HepG2 (cell line): ENCODE results near the gene HPRT1. TPM values are rescaled to one million over a fixed set of nuclear protein-coding genes. Genes with fewer than 3 reads are reported as not detected.

ENCODE experiments used
- ATAC-seq: fragments of 200-7000 bp; cut with Tn5 transposase; 3 replicates; pipeline ENCODE4 v1.9.1; 2020; ENCODE audit warnings: mild to moderate bottlenecking, moderate library complexity
- BruUV-seq: library from RNA; stranded (reverse); fragments of 400-500 nt; replicated peaks from 2 replicates; lab custom pipeline; 2021; lab: Mats Ljungman, UMichigan
- CTCF ChIA-PET: fragments of 300-600 bp; formaldehyde crosslinking; extraction: SDS; loops from one replicate; lab custom pipeline; 2021; ENCODE audit warnings: low total read pairs, inconsistent platforms, low intra/inter-chr PET ratio; lab: Yijun Ruan, JAX
- POLR2A ChIA-PET: fragments of 350-600 bp; sonication (Branson Sonifier 250); formaldehyde crosslinking; loops from one replicate; lab custom pipeline; 2020; ENCODE audit warnings: antibody characterized with exemption, inconsistent platforms; lab: Yijun Ruan, JAX
- DNase-seq: peaks from one replicate; pipeline ENCODE4 v3.0.0-alpha.2; 2015; ENCODE audit warnings: low spot score
- FAIRE-seq: peaks from 3 replicates; lab custom pipeline; 2011; peaks lifted over from hg19 to GRCh38; lab: Jason Lieb, UNC
- H2AFZ ChIP-seq: one replicate; pipeline ENCODE4 v1.6.1; 2011; ENCODE audit warnings: low read length, inconsistent platforms
- H3K27ac ChIP-seq: fragments of 300-600 bp; 3 replicates; pipeline ENCODE4 v1.8.0; 2011; ENCODE audit warnings: mixed run types, mild to moderate bottlenecking, mixed read lengths, low read length, inconsistent platforms; ENCODE audit not compliant: insufficient read depth; ENCODE audit errors: extremely low read length
- H3K27me3 ChIP-seq, 2 experiments: fragments of 200-600 bp in 1 of 2; 2 replicates in 1 of 2; 3 replicates in 1 of 2; pipeline versions ENCODE4 v1.6.0 to v1.8.0; 2011; ENCODE audit warnings: low read length in 2 of 2, mild to moderate bottlenecking in 2 of 2, moderate library complexity in 2 of 2, inconsistent platforms in 1 of 2; ENCODE audit not compliant: insufficient read depth in 2 of 2, control insufficient read depth in 1 of 2
- H3K36me3 ChIP-seq, 2 experiments: fragments of 200-600 bp in 1 of 2; replicated peaks in 1 of 2; 2 replicates in 1 of 2; 3 replicates in 1 of 2; pipeline versions ENCODE4 v1.5.1 to v1.8.0; 2011; ENCODE audit warnings: low read length in 2 of 2, inconsistent platforms in 1 of 2; ENCODE audit not compliant: insufficient read depth in 2 of 2, control insufficient read depth in 1 of 2
- H3K4me1 ChIP-seq: 2 replicates; pipeline ENCODE4 v1.5.1; 2012; ENCODE audit warnings: low read length, inconsistent platforms; ENCODE audit not compliant: insufficient read depth
- H3K4me2 ChIP-seq: 2 replicates; pipeline ENCODE4 v1.6.0; 2011; ENCODE audit warnings: low read depth, low read length, inconsistent platforms
- H3K4me3 ChIP-seq, 3 experiments: fragments of 200-600 bp in 1 of 3; sonication (generic), shearing (Covaris generic) in 1 of 3; replicated peaks in 1 of 3; 2 replicates each; pipeline ENCODE4 v1.5.1; 2011 to 2016; ENCODE audit warnings: low read length in 3 of 3, inconsistent platforms in 2 of 3, low read depth in 2 of 3, mild to moderate bottlenecking in 2 of 3, control low read depth in 1 of 3, mixed read lengths in 1 of 3; ENCODE audit not compliant: insufficient read depth in 1 of 3
- H3K79me2 ChIP-seq: one replicate; pipeline ENCODE4 v1.6.1; 2011; ENCODE audit warnings: low read length, inconsistent platforms; ENCODE audit not compliant: insufficient read depth
- H3K9ac ChIP-seq: 2 replicates; pipeline ENCODE4 v1.6.0; 2011; ENCODE audit warnings: mild to moderate bottlenecking, low read depth, low read length, inconsistent platforms; ENCODE audit not compliant: insufficient read depth
- H3K9me3 ChIP-seq: 2 replicates; pipeline ENCODE4 v1.5.1; 2012; ENCODE audit warnings: mild to moderate bottlenecking, low read length
- H4K20me1 ChIP-seq: 2 replicates; pipeline ENCODE4 v1.6.0; 2011; ENCODE audit warnings: inconsistent platforms, mild to moderate bottlenecking, low read length, moderate library complexity; ENCODE audit not compliant: insufficient read depth
- E2F2 ChIP-seq: sonication (generic); formaldehyde crosslinking; IDR thresholded peaks from 2 replicates; pipeline ENCODE4 v1.4.0; 2020; ENCODE audit warnings: missing genetic modification reagents, borderline replicate concordance
- EED ChIP-seq: sonication (generic); formaldehyde crosslinking; IDR thresholded peaks from 2 replicates; pipeline ENCODE4 v1.5.0; 2020; ENCODE audit warnings: mild to moderate bottlenecking, missing genetic modification reagents
- ELK4 ChIP-seq: sonication (generic); formaldehyde crosslinking; IDR thresholded peaks from 2 replicates; pipeline ENCODE4 v1.9.0; 2021; ENCODE audit warnings: missing genetic modification reagents, borderline replicate concordance
- GABPA ChIP-seq, 2 experiments: IDR thresholded peaks; 2 replicates each; pipeline ENCODE4 v1.6.1; 2011 to 2016; ENCODE audit warnings: low read depth in 2 of 2, low read length in 1 of 2, missing biosample characterization in 1 of 2, missing genetic modification characterization in 1 of 2
- HMGXB4 ChIP-seq, 2 experiments: sonication (generic) in 1 of 2; formaldehyde crosslinking in 1 of 2; IDR thresholded peaks; 2 replicates each; pipeline versions ENCODE4 v1.4.0 to v1.6.1; 2018 to 2020; ENCODE audit warnings: missing genetic modification reagents in 2 of 2, borderline replicate concordance in 1 of 2, low read depth in 1 of 2, mild to moderate bottlenecking in 1 of 2, missing biosample characterization in 1 of 2
- HNF4G ChIP-seq, 2 experiments: sonication (generic) in 1 of 2; formaldehyde crosslinking in 1 of 2; IDR thresholded peaks; 2 replicates each; pipeline versions ENCODE4 v1.4.0 to v1.6.1; 2011 to 2020; ENCODE audit warnings: borderline replicate concordance in 2 of 2, low read depth in 2 of 2, mild to moderate bottlenecking in 2 of 2, low read length in 1 of 2, missing genetic modification reagents in 1 of 2, moderate library complexity in 1 of 2
- MAZ ChIP-seq, 2 experiments: sonication (generic) in 1 of 2; formaldehyde crosslinking in 1 of 2; IDR thresholded peaks; 2 replicates each; pipeline versions ENCODE4 v1.5.0 to v1.6.1; 2012 to 2020; ENCODE audit warnings: low read depth in 2 of 2, mild to moderate bottlenecking in 2 of 2, borderline replicate concordance in 1 of 2, improper control_type of control experiment in 1 of 2, low read length in 1 of 2, missing genetic modification reagents in 1 of 2, moderate library complexity in 1 of 2
- MIXL1 ChIP-seq: IDR thresholded peaks from 2 replicates; pipeline ENCODE4 v1.6.1; 2016
- REL ChIP-seq: sonication (generic); formaldehyde crosslinking; conservative IDR thresholded peaks from 2 replicates; pipeline ENCODE4 v1.8.0; 2022; ENCODE audit warnings: mild to moderate bottlenecking, missing genetic modification reagents, moderate library complexity
- TRAFD1 ChIP-seq: sonication (generic); formaldehyde crosslinking; IDR thresholded peaks from 2 replicates; pipeline ENCODE4 v1.5.1; 2020; ENCODE audit warnings: missing genetic modification reagents, mild to moderate bottlenecking, borderline replicate concordance
- ZBTB3 ChIP-seq: sonication (generic); formaldehyde crosslinking; IDR thresholded peaks from 2 replicates; pipeline ENCODE4 v1.4.0; 2020; ENCODE audit warnings: low read depth, mild to moderate bottlenecking, moderate library complexity, missing genetic modification reagents, borderline replicate concordance
- ZNF225 ChIP-seq: sonication (generic); formaldehyde crosslinking; IDR thresholded peaks from 2 replicates; pipeline ENCODE4 v1.4.0; 2020; ENCODE audit warnings: mild to moderate bottlenecking, missing genetic modification reagents
- ZNF230 ChIP-seq: sonication (generic); formaldehyde crosslinking; IDR thresholded peaks from 2 replicates; pipeline ENCODE4 v1.4.0; 2020; ENCODE audit warnings: mild to moderate bottlenecking, missing genetic modification reagents
- ZNF30 ChIP-seq: sonication (generic); formaldehyde crosslinking; IDR thresholded peaks from 2 replicates; pipeline ENCODE4 v1.5.0; 2020; ENCODE audit warnings: mild to moderate bottlenecking, missing genetic modification reagents
- ZNF337 ChIP-seq: sonication (generic); formaldehyde crosslinking; IDR thresholded peaks from 2 replicates; pipeline ENCODE4 v1.5.1; 2020; ENCODE audit warnings: missing genetic modification reagents, low read depth, mild to moderate bottlenecking, borderline replicate concordance
- ZNF343 ChIP-seq: sonication (generic); formaldehyde crosslinking; IDR thresholded peaks from 2 replicates; pipeline ENCODE4 v1.4.0; 2020; ENCODE audit warnings: mild to moderate bottlenecking, missing genetic modification reagents
- ZNF430 ChIP-seq: sonication (generic); formaldehyde crosslinking; IDR thresholded peaks from 2 replicates; pipeline ENCODE4 v1.9.0; 2021; ENCODE audit warnings: mild to moderate bottlenecking, missing genetic modification reagents
- ZNF550 ChIP-seq: sonication (generic); formaldehyde crosslinking; IDR thresholded peaks from 2 replicates; pipeline ENCODE4 v1.4.0; 2020; ENCODE audit warnings: mild to moderate bottlenecking, missing genetic modification reagents, borderline replicate concordance
- WGBS: methylation state at CpG from one replicate; pipeline ENCODE4 v1.1.6; 2017; ENCODE audit warnings: low lambda C conversion rate; 5-methylcytosine and 5-hydroxymethylcytosine counted together
- in situ Hi-C: cut with HindIII; loops from 2 replicates; pipeline ENCODE4 v1.10.0; 2017; ENCODE audit warnings: low pct_unique_long_range_greater_than_20kb; ENCODE audit not compliant: extremely low pct_ligation_motif_present
- intact Hi-C: fragments of 100-400 bp; cut with micrococcal nuclease; formaldehyde crosslinking; loops from one replicate; pipeline ENCODE4 v1.10.0; 2022; ENCODE audit not compliant: unreplicated experiment
- polyA plus RNA-seq, 8 experiments: library from polyadenylated mRNA; depleted of rRNA in 3 of 8; stranded (reverse) in 7 of 8; unstranded in 1 of 8; fragments of >200 nt; fragmentation: Illumina TruSeq in 4 of 8; extraction: Trizol in 4 of 8; gene quantifications; 2 replicates each; pipeline versions ENCODE4 v1.2.1 to v1.2.3, GENCODE V29; 2011 to 2016; ENCODE audit warnings: low read depth in 4 of 8, missing spikeins in 1 of 8, mixed read lengths in 1 of 8; ENCODE audit not compliant: insufficient read depth in 1 of 8
- total RNA-seq, 5 experiments: library from RNA; depleted of rRNA; stranded (reverse); fragments of >200 nt; fragmentation: Illumina TruSeq; extraction: Trizol; gene quantifications; 2 replicates each; pipeline ENCODE4 v1.2.3, GENCODE V29; 2016; ENCODE audit warnings: low read depth in 1 of 5

HPRT1 gene
- total and polyA plus RNA-seq, 2 of the 13 experiments (the other 11 are each of a cell fraction or from before 2014, with no cell fraction given): 4.6 to 25.2 TPM

GRCh38 chrX:134501941-134502340 lies 42.0 kb downstream of the HPRT1 start:
- intact Hi-C loops: no loop called here
- no peak overlapping the region for H3K4me2 ChIP-seq
- no peaks in the 10 kb centered on the region; a peak in 1 of 5 replicates for H3K36me3 ChIP-seq
- ATAC-seq (no peak), FAIRE-seq (no peak), DNase-seq (no peak)
- no peaks in the 10 kb centered on the region for H3K27me3 ChIP-seq
- H4K20me1 ChIP-seq: no peaks in the 10 kb centered on the region
- in situ Hi-C loops: no loop called here
- no peak overlapping the region for H3K9ac ChIP-seq
- no peaks in the 10 kb centered on the region for H3K4me1 ChIP-seq
- no peak overlapping the region for H3K4me3 ChIP-seq
- BruUV-seq: no TSS peak
- H3K27ac ChIP-seq: no peak overlapping the region
- ChIA-PET POLR2A (no interaction called here), CTCF (no interaction called here)
- H3K9me3 ChIP-seq: no peaks in the 10 kb centered on the region
- WGBS: 95% methylated on average over 2 of the region's 2 CpGs
- H3K79me2 ChIP-seq: no peaks in the 10 kb centered on the region
- H2AFZ ChIP-seq: no peak overlapping the region
- TF ChIP-seq HMGXB4 (CRISPR knock-in tag; IDR thresholded peaks at IDR 0.05; ENCODE audit: borderline replicate concordance in 1 of 2, low read depth in 1 of 2): no peak
- no peak for TF ChIP-seq MAZ (IDR thresholded peaks at IDR 0.05; ENCODE audit: borderline replicate concordance, low read depth, low read length)
- TF ChIP-seq MAZ (CRISPR knock-in tag; IDR thresholded peaks at IDR 0.05; ENCODE audit: low read depth): no peak
- TF ChIP-seq ZNF30: no peak
- no peak for TF ChIP-seq ZNF225
- TF ChIP-seq E2F2 (CRISPR knock-in tag): no peak
- no peak for TF ChIP-seq ZNF430 (CRISPR knock-in tag)
- TF ChIP-seq ZNF337 (CRISPR knock-in tag): no peak
- TF ChIP-seq HNF4G (IDR thresholded peaks at IDR 0.05; ENCODE audit: borderline replicate concordance, low read depth, low read length): no peak
- no peak for TF ChIP-seq HNF4G (CRISPR knock-in tag; IDR thresholded peaks at IDR 0.05; ENCODE audit: borderline replicate concordance, low read depth)
- no peak for TF ChIP-seq GABPA (IDR thresholded peaks at IDR 0.05; ENCODE audit: low read depth, low read length)
- TF ChIP-seq GABPA (CRISPR knock-in tag; IDR thresholded peaks at IDR 0.05; ENCODE audit: low read depth): no peak
- no peak for TF ChIP-seq ELK4 (CRISPR knock-in tag)
- no peak for TF ChIP-seq REL (CRISPR knock-in tag)
- no peak for TF ChIP-seq ZNF550 (CRISPR knock-in tag)
- TF ChIP-seq ZBTB3 (CRISPR knock-in tag): no peak
- TF ChIP-seq ZNF343: no peak
- no peak for TF ChIP-seq EED
- TF ChIP-seq MIXL1 (CRISPR knock-in tag): no peak
- TF ChIP-seq TRAFD1: no peak
- no peak for TF ChIP-seq ZNF230 (CRISPR knock-in tag)
